Measurements from ENCODE around the gene RRP9. TPM values are rescaled to one million over a fixed set of nuclear protein-coding genes. Genes with fewer than 3 reads are reported as not detected.
"Not testable (repeated sequence)": the region's sequence is repeated elsewhere in the genome, so short reads cannot be mapped to it uniquely, and the experiment has no call there.

RRP9 gene
- total RNA-seq, 1 experiment from 2014 or later = 25.7 TPM

GRCh38 chr3:51938780-51939425 lies 2.8 kb downstream of the RRP9 start:
- DNase-seq (ENCODE audit: low spot score) = no peak

- DNase-seq (ENCODE audit: low spot score) = no peak
These were observed 3.9 kb downstream of the RRP9 start for GRCh38 chr3:51937611-51938450.

- DNase-seq (ENCODE audit: low spot score) = no peak
These were observed 4.7 kb downstream of the RRP9 start for GRCh38 chr3:51937014-51937413.

DNA sequence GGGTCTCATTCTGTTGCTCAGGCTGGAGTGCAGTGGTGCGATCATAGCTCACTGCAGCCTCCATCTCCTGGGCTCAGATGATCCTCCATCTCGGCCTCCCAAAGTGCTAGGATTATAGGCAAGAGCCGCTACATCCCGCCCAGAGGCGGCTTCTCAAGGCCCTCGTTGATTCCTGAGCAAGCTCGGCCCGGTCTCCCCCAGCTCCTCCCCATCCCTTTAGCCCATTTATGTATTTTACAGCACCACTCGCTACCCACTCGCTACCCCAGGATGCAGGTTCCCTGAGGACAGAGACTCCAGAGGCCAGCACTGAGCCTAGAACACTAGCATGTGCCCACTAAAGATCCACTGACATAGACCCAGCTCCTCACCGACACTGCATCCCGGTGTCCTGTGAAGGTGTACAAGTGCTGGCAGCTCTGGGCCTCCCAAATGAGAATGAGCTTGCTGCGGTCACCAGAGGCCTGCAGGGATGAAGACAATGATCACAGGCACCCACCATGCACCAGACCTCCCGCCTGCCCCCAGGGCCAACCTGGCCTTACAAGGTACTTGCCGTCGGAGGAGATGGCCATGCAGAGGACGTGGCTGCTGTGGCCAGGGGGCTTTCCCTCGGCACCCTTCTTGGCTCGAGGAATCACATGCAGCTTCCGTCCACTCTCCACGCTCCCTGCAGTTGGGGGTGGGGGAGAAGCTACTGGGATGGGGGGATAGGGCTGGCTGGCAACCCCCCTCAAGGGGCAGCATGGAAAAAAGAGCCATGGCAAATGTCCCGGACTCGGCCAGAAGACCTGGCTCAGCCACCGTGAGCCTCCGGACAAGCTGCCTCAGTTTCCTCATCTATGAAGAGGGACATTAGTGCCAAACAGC lies 5.6 kb downstream of the RRP9 start:
- no peak for DNase-seq (ENCODE audit: low spot score)

DNA sequence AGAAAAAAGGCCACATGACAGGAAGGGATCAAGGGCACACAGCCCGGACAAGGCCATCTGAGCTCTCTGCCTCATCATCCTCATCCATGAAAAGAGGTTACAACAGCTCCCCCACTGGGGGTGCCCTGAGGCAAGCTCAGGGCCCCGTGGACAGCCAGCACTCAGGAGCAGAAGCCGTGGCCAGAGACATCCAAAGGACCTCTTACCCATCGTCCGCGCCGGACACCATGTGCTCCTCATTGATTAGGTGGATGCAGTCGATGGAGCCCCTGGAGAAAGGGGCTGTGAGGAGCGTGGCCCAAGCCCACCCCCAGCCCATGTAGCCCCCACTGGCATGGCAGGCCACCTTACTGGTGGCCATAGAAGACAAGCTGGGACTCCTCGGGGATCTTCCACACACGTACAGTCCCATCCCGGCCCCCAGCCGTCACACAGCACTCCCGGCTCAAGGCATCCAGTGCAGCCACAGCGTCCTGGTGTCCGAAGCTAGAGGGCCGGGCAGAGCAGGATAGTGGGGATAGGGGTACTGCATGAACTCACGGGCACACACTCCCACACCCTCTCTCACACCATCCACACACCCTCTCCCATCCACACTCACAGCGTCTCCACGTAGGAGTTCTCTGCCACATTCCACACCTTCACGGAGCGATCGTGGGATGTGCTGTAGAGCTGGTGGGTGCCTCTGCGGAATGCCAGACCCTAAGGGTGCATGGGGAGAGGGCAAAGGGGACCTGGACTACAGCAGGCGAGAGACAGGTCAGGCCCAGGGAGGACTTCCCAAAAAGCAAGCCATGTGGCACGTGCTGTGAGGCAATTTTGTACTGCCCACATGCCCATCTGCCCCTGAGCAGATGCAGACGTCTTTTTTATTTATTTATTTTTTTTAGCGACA lies 6.5 kb downstream of the RRP9 start:
- no peak for DNase-seq (ENCODE audit: low spot score)

GRCh38 chr3:51934139-51934850 lies 7.4 kb downstream of the RRP9 start:
- no peak for DNase-seq (ENCODE audit: low spot score)

GRCh38 chr3:51933471-51934138 lies 8.1 kb downstream of the RRP9 start:
- no peak for DNase-seq (ENCODE audit: low spot score)

GRCh38 chr3:51932471-51933370 lies 9.0 kb downstream of the RRP9 start:
- DNase-seq (ENCODE audit: low spot score) = no peak

DNA sequence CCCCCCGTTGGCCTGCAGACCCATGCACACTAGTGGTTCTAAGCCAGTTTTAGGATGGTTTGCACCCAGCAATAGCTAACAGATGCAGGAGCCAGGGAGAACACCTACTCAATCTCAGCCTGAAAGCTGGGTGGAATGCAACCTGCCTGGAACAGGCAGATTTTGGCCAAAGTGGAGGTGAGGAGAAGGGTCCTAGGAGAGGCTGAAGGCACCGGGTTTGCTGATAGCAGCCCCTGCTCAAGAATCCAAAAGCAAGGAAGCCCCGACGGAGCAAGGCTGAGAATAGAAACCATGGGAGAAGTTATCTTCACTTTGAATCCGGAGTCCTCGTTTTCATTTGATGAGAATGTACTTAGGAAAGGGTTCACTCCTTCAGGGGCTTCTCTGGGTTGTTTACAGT lies 9.9 kb downstream of the RRP9 start:
- no peak for DNase-seq (ENCODE audit: low spot score)

GRCh38 chr3:51930439-51930838 lies 11.3 kb downstream of the RRP9 start:
- DNase-seq (ENCODE audit: low spot score) = no peak

GRCh38 chr3:51929420-51930003 lies 12.2 kb downstream of the RRP9 start:
- DNase-seq (ENCODE audit: low spot score) = no peak

- DNase-seq (ENCODE audit: low spot score) = not testable (repeated sequence)
These were observed 12.7 kb downstream of the RRP9 start for GRCh38 chr3:51928981-51929380.

GRCh38 chr3:51928438-51928837 lies 13.3 kb downstream of the RRP9 start:
- DNase-seq (ENCODE audit: low spot score) = no peak

DNA sequence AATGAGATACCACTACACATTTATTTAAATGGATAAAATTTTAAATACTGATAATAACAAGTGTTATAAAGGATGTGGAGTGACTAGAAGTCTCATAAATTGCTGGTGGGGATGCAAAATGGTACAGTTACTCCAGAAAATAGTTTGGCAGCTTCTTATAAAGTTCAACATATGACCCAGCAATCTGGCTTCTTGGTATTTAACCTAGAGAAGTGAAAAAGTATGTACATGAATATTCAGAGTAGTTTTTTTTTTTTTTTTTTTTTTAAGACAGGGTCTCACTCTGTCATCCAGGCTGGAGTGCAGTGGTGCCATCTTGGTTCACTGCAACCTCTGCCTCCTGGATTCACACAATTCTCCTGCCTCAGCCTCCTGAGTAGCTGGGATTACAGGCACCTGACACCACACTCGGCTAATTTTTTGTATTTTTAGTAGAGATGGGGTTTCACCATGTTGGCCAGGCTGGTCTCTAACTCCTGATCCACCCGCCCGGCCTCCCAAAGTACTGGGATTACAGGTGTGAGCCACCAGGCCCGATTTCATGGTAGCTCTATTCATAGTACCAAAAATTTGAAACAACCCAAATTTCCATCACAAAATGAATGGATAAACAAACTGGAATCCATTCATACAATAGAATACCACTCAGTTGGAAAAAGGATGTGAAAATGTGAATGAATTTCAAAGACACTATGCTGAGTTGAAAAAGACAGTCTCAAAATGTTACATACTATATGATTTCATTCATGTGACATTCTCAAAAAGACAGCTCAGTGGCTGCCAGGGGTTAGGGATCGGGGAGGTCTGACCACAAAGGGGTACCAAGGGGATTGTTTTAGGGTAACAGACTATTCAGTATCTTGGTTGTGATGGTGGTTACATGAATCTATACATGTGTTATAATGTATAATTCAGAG lies 14.4 kb downstream of the RRP9 start:
- DNase-seq (ENCODE audit: low spot score) = no peak

DNA sequence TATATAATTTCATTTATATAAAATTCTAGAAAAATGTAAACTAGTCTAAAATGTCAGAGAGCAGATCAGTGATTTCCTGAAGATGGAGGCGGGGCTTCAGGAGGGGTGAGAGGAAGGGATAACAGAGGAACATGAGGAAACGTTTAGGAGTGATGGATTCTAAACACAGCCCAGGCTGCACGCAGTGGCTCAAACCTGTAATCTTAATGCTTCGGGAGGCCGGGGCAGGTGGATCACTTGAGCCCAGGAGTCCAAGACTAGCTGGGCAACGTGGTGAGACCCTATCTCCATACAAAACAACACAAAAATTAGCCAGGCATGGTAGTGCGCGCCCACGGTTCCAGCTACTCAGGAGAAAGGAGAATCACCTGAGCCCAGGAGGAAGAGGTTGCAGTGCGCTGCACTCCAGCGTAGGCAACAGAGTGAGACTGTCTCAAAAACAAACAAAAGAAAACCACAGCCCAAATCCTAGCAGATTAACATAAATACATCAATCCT lies 20.6 kb downstream of the RRP9 start:
- no peak for DNase-seq (ENCODE audit: low spot score)

GRCh38 chr3:51916418-51916817 lies 25.3 kb downstream of the RRP9 start:
- DNase-seq (ENCODE audit: low spot score) = no peak

DNA sequence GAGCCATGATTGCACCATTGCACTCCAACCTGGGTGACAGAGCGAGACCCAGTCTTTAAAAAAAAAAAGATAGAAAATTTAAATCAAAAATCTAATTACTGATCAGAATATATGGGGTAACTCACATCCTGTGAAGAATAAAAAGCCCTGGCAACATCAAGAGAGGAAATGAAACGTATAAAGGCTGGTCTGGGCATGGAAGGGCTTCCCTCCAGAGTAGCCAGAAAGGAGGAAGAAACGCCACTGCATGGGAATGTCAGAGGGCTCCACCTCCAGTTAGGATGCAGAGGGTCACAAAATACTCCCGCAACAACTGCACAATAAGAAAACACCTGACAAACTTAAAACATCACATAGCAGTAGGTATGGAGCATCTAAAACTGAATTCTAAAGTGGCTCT lies 33.7 kb downstream of the RRP9 start:
- DNase-seq (ENCODE audit: low spot score) = no peak

All from H4 (cell line).